Measurements from ENCODE around the gene ZNF276.
"Not testable (repeated sequence)": the region's sequence is repeated elsewhere in the genome, so short reads cannot be mapped to it uniquely, and the experiment has no call there.

GRCh38 chr16:89698717-89699116 is 22.6 kb upstream of the ZNF276 start:
- TF ChIP-seq CTCF (conservative IDR thresholded peaks at IDR 0.05; ENCODE audit: low read depth, low read length); EZH2 (IDR thresholded peaks at IDR 0.05; ENCODE audit: borderline replicate concordance, low read depth, low read length, poor library complexity, severe bottlenecking): not testable (repeated sequence)
